ENCODE data around the gene APBA1.

Gene APBA1

GRCh38 chr9:69578026-69578425, 94.1 kb downstream of the APBA1 start:
- DNase-seq (ENCODE audit: low spot score): no peak

GRCh38 chr9:69577123-69577522, 95.0 kb downstream of the APBA1 start:
- no peak for DNase-seq (ENCODE audit: low spot score)

GRCh38 chr9:69574057-69574456, 98.1 kb downstream of the APBA1 start:
- no peak for DNase-seq (ENCODE audit: low spot score)

DNA sequence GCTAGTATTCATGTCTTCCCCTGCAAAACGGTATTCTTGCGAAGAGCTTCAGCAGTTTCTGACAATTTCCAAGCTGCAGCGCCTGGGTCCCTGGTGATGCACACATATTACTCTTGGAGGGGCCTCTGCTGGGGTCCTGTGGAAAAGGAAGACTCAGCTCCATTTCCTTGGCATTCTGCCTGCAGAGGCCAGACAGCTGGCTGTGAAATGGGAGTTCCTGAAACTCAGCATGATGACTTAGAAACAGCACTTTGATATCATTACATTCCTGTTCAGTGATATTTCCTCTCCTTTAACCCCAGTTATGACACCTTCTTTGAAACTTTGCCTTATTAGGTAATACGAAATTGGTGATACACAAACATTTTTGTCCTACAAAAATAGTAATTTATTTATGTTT, 98.5 kb downstream of the APBA1 start:
- no peak for DNase-seq (ENCODE audit: low spot score)

DNA sequence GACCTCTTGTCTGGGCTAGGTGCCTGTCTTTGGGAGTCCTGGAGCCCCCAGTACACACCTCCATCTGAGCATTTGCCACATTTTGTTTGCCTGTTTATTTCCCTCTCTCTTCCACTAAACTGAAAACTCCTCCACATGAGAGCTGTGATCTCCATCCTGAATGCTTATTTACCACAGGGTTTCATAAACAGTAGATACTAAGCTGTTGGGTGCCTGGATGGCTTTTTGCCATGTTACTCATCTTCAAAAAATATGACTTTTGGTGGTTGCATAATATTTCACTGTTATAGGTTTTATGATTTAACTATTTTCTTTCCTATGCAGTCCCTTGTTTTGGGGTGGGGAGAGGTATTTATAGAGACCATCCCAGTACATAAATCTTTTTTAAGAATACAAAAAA, 99.6 kb downstream of the APBA1 start:
- DNase-seq (ENCODE audit: low spot score): no peak

DNA sequence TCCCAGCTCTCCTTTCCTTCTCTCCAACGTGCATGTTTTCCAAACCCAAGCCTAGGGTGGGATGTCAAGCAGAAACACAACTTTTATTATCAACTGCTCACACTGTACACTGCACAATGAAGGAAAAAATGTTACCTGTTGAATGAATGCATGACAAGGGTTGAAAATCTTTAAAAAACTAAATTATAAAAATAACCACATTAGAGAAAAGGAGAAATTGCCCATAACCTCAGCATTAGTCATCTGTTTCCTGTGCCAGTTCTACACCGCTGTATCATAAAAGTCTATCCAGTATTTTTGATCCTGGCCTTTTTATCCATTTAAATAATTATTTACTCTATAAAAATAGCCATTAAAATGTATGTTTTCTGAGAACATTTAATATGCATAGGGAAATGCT, 101.1 kb downstream of the APBA1 start:
- no peak for DNase-seq (ENCODE audit: low spot score)

GRCh38 chr9:69569738-69570451, 102.3 kb downstream of the APBA1 start:
- DNase-seq (ENCODE audit: low spot score): no peak

GRCh38 chr9:69564557-69564956, 107.6 kb downstream of the APBA1 start:
- no peak for DNase-seq (ENCODE audit: low spot score)

- DNase-seq (ENCODE audit: low spot score): no peak
Observed at GRCh38 chr9:69559126-69559525, 113.0 kb downstream of the APBA1 start.

DNA sequence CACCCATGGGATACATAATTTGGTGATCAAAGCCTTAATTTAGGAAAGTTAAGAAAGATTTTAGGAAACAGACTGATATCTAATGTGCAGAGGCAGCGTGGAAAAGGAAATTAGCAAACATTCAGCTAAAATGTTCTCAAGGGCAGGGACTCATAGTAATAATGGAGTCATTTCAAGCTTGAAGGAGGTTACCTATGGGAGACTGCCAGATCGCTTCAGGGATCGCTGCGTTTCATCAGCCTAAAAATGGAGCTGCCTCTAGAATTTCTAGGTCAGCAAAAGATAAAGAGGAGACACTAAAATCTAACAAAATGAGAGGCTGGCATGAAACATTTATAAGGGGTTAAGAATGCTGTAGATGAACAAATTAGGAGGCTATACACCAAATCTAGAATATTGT, 115.5 kb downstream of the APBA1 start:
- no peak for DNase-seq (ENCODE audit: low spot score)

DNA sequence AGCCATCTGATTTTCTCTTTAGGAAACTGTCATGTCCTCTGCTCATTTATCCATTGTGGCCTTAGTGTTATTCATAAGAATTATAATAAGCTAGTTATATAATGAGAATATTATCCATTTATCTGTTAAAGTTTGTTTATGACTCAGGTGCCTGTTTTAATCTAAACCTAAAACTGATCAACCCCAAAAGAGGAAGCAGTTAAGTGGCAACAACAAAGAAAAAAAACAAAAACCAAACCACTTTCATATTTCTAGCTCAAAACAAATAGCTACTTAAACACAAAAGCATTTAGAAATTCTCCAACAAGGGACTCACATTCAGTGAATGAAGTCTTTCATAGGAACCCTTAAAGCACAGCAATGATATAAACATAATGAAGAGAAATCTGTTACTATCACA, 116.4 kb downstream of the APBA1 start:
- no peak for DNase-seq (ENCODE audit: low spot score)

GRCh38 chr9:69554945-69555344, 117.2 kb downstream of the APBA1 start:
- DNase-seq (ENCODE audit: low spot score): no peak

DNA sequence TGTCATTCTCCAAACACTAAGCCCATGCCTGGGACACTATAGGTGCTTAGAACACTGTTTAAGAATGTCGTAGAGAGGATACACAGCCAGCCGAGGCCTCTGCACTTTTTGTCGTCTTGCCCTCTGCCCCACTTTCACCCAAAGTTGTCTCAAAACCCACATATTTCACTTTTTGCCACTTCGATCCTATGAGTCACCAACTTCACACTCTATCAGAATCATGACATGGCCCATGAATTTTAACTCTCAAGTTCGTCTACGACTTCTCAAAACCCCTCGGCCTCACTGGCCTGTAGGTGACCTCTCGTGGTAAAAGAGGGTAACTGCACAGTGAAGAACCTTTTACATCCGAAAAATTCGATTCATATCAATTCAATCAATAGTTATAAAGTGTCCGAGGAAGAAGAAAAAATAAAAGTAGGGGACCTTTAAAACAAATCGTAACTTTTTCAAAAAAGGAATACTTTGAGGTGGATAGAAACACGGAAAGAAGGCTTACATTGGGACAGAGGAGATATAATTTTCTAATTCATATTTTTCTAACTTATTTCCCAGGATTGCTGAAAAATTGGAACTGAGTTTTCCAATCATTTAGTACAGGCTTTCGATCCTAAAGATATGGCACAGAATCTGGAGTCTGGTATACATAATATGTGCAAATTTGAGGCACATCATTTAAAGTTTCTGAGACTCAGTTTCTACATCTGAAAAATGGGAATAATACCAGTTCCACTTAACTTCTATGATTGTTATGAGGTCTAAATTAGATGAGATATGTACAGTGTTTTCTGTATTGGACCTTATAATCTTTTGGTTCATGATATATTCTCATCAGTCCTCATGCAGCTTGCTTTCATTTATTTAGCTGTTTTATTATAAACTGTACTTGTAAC, 122.6 kb downstream of the APBA1 start:
- DNase-seq (ENCODE audit: low spot score): peak; percentile 55

- no peak for DNase-seq (ENCODE audit: low spot score)
Observed at GRCh38 chr9:69548681-69549080, 123.5 kb downstream of the APBA1 start.

- DNase-seq (ENCODE audit: low spot score): no peak
Observed at GRCh38 chr9:69546265-69546664, 125.9 kb downstream of the APBA1 start.

- DNase-seq (ENCODE audit: low spot score): no peak
Observed at GRCh38 chr9:69542942-69543704, 129.0 kb downstream of the APBA1 start.

GRCh38 chr9:69542058-69542457, 130.1 kb downstream of the APBA1 start:
- DNase-seq (ENCODE audit: low spot score): no peak

DNA sequence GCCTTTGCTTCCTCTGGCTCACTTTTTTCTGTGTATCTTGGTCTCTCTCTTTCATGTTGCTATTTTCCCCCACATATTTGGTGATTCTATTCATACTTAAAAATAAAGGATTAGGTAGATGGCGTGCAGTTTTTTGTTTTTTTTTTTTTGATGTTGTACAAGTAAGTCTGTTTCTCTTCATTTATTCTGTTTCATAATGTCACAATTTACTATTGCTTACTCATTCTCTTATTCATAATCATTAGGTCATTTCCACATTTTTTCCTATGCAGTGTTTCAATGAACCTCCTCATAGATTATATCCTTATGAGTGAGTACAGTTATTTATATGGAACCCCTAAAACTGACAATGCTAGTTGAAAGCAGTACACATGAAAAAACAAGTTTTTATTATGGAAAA, 136.3 kb downstream of the APBA1 start:
- DNase-seq (ENCODE audit: low spot score): no peak

- no peak for DNase-seq (ENCODE audit: low spot score)
Observed at GRCh38 chr9:69535286-69535832, 136.8 kb downstream of the APBA1 start.

DNA sequence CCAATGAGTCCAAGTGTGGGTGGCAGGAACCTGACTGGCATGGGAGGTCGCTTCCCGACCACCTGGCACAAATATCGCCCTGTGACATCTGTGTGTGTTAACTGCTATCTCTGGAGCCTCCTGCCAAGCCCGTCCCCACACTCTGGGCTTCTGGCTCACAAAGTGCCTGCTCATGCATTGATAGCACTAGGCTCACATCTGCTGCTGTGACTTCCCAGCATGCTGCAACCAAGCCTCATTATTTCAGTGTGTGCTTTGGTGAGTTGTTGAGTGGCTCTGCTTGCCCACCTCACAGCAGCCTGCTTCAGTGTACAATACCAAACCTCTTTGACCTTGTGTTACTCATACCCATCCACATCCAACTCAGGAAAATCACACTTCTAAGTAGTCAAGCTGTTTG, 139.8 kb downstream of the APBA1 start:
- DNase-seq (ENCODE audit: low spot score): no peak

- no peak for DNase-seq (ENCODE audit: low spot score)
Observed at GRCh38 chr9:69527454-69527853, 144.7 kb downstream of the APBA1 start.

- no peak for DNase-seq (ENCODE audit: low spot score)
Observed at GRCh38 chr9:69526699-69527098, 145.5 kb downstream of the APBA1 start.

Data from activated CD4-positive, alpha-beta T cell treated with anti-CD3 and anti-CD28 coated beads, Interleukin-2, Interleukin-4, amounts not matched to agents 100 ng/mL and 50 ng/mL, durations not matched to agents 16 hours and 8 hours (primary cell).